Superior temporal gyrus (tissue), 1 donor: ENCODE data around the gene GOSR2.
"Not testable (repeated sequence)": the region's sequence is repeated elsewhere in the genome, so short reads cannot be mapped to it uniquely, and the experiment has no call there.

Source experiments
- DNase-seq: peaks from one replicate; pipeline ENCODE4 v3.0.0-alpha.2; 2016; ENCODE audit errors: extremely low spot score

The GOSR2 gene

GRCh38 chr17:46964315-46965265 is 41.6 kb downstream of the GOSR2 start:
- no peak for DNase-seq

GRCh38 chr17:46968224-46968834 is 45.4 kb downstream of the GOSR2 start:
- no peak for DNase-seq

DNA sequence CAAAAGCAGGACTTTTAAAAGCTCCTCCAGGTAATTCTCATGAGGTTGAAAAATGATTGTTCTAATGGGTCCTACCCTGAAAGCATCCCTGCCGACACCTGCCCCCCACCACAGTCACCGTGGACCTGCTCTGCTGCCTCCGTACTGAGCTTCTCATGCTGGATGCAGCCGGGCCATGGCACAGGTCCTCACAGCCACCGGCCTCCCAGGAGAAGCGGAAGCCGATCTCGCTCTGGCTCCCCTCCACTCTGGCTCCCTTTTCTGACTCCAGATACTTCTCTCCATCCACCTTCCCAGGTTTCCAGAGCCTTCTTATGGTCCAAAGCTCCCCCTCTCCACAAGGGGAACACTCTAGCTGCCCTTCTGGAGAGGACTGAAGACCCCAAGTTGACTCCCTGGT is 45.9 kb downstream of the GOSR2 start:
- no peak for DNase-seq

DNA sequence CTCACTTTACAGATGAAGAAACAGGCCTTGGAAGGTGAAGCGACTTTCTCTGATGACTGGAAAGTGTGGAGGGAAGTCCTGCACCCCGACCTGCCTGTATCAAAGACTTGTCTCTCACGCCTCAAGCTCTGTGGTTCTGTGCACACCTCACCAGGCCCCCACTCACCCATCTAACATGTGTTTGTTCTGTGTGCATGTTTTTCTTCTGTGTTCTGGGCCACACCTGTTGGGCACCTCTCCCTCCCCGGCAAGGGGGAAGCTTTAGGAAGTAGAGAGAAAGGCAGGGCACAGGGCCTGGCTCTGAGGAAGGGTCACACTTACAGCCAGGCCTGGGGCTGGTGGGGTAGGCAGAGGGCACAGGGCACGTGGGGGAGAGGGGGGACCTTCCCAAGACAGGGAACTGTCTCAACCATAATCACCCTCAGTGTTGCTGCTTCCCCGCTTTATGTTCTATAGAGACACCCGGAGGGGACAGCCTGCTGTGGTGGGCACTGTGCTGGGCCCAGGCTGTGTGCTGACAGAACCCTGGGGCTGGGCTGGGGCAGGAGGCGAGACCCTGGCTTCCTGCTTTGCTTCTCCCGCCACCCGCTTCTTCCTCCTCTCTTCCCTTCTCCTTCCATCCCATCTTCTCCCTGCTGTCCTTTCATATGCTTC is 48.8 kb downstream of the GOSR2 start:
- no peak for DNase-seq

DNA sequence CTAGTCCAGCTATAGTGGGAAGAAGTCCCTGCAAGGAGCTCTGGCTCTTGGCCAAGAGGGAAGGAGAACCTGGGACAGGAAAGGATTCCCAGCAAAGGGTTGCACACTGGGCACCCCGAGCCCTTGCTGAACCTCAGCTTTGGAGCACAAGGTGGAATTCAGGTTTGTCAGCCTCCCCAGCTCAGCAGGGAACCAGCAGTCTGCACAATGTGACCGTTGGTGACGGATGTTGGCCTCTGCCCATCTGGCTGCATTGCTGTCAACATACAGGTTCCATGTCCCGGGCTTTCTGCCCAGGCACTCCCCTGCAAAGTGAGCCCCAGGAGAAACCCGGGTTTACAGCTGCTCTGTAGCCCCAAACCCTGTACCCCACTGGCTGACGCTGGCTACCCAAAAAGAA is 49.4 kb downstream of the GOSR2 start:
- no peak for DNase-seq

DNA sequence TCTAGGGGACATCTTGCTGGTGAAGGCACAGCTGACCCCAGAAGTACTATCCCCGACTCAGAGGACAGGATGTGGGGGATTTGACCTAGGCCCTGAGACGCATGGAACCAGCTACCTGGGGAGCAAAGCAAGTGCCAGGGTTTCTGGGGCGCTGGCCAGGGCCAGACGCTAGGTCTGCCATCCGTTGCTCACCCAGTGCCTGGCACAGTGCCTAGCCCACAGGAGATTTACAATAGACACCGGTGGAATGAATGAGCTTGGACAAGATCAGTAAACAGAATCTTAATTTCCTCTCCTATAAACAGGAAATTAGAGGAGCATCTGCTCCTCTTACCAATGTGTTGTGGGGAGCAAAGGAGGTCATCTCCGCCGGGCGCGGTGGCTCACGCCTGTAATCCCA is 51.1 kb downstream of the GOSR2 start:
- DNase-seq = no peak

DNA sequence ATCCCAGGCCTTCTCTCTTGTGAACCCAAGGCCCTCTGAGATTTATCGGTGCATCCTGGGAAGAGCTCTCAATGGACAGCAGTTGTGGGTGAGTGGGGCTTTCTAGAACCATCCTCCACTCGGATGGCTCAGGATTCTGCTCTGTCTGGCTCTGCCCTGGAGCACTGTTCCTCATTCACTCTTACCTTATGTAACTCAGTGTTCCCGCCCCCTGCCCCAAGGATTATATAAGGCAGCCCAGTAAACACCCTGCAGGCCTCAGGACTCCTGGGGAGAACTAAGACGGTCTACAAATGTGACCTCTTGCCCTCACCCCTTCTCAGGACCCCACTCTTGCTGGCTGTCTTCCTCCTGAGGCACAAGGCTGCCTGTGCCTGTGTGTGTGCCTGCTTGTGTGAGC is 52.3 kb downstream of the GOSR2 start:
- DNase-seq = no peak

GRCh38 chr17:46976626-46977270 is 53.8 kb downstream of the GOSR2 start:
- DNase-seq = no peak

DNA sequence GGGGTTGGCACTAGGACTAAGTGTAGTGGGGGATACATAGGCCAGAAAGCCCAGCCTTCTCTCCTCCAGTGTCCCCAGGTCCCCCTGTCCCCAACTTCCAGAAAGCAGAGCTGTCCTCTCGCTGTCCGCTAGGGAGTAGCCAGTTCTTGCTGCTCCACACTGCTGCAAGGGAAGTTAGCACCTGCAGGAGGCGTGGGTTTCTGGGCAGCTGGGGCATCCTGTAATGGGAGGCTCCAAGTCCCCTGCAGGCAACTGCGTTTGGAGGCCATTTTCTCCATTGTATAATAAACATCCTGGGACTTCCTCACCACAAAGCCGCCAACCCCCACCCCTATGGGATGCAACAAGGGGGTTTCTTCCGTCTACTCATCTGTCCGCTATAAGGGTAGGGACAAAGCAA is 54.4 kb downstream of the GOSR2 start:
- DNase-seq = no peak

DNA sequence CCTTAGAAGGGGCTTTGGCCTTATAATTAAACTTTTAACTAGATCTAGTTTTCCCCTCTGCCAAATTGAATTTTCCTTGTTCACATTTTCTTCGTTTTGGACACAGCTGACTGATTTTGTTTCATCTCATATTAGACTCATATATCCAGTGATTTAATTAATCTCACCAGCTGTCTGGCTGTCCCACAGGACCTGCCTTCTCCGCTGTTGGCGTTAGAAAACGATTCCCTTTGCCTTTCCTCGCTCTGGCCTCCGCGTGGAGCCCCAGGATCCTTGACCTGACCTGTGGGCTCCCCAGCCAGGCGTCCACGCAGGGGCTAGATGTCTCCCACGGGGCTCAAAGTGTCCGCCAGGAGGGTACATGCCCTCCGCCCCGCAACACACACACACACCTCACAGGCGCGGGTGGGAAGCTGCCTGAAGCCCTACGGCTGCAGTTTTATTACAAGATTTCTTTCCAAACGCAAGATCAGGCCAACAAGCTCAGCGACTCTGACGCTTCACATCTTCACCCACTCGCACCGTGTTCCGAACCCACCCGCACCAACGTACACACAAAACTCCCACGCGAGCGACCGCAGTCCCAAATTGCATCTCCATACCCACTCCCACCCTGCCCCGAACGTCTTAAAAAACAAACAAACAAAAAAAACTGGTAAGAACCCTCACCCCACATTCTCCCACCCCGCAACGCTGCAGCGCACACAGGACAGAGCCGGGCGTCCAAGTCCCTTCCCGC is 55.0 kb downstream of the GOSR2 start:
- no peak for DNase-seq

GRCh38 chr17:46978489-46979146 is 55.7 kb downstream of the GOSR2 start:
- DNase-seq = no peak

DNA sequence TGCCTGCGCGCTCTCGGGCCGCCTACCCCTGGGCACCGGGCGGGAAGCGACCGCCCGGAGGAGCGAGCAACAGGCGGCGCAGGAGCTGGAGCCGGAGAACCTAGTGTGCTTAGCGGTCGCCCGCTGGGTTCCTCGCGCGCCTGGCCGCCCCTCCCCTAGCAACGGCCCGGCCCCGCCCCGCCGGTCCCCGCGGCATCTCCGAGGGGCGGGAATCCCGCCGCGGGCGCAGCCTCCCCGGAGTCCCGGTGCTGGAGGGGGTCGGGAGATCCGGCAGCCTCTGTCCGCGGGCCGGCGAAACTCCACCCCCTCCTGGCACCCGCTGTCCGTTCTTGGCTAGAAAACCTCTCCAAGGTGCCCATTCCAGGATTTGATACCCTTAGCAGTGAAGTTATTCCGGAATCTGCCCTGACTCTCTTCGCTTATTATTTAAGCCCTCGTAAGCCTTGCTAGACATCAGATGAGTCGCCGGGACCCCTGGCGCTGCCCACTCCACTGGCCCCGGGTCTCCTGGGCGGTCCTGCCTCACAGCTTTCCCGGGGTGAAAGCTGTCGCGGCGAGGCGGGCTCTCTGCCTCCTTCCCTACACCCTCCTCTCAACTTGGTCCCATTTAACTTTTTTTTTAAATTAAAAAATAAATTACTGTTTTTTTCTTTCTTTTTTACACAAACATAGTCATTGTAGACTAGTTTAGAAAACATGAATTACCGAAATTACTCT is 56.3 kb downstream of the GOSR2 start, which contains the start of gene RPRML:
TSS of gene RPRML (minus strand) at position 107 of the 717 bp plus-strand sequence. CDS start 246 bp downstream, outside the sequence.
- DNase-seq = no peak

DNA sequence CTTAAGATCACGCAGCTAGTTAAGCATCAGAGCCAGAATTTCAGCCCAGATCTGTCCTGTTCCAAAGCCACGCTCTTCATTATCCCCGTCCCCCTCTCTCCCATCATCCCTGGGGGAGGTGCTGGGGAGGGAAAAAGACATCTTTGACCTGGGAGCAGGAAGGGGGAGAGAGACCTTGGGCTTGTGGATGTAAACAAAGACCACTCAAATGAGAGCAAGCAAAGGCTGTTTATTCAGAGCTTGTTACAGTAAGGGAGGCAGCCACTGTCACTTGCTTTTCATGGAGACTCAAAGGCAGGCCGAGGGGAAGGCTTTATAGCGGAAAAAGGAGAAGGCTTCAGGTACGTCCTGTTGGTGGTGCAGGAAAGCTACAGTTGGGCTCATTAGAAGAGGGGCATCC is 59.6 kb downstream of the GOSR2 start:
- no peak for DNase-seq

- no peak for DNase-seq
Measured at GRCh38 chr17:46983782-46984181, 60.8 kb downstream of the GOSR2 start.

- no peak for DNase-seq
Measured at GRCh38 chr17:46984341-46984740, 61.4 kb downstream of the GOSR2 start.

DNA sequence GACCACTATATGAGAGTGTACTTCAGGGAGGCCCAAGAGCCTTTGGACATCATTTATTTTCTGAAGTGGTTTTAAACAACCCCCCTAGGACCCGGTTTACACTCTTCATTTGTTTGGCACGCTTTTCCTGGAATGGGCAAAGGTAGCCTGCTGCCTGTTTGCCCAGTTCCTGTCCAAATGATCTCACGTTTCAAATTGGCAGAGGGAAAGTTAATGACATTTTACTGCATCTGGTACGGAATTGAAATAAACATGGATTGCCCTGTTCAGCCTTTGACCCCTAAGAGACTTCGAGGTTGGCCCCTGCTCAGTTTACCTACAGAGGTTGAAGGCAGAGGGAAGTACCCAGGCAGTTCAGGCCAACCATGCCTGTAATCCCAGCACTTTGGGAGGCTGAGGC is 61.9 kb downstream of the GOSR2 start:
- DNase-seq = no peak

DNA sequence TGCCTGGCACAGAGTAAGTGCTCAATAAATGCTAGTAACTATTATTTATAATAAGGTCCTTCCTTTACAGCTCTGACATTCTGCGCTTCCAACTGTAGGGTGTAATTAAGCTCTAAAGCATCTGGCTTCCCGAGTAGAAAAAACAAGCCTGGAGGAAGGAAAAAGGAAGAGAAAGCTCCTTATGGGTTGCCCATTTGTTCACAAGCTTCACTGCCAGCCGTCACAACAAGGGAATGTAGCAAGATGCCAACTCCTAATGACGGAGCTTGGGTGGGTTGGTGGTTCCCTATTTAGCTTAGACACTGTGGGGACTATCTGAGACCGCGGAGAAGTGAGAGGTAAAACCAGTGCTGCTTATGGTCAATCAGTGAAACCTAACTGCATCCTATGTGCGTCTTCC is 63.4 kb downstream of the GOSR2 start:
- DNase-seq = no peak

GRCh38 chr17:46987927-46988326 is 65.0 kb downstream of the GOSR2 start:
- DNase-seq = not testable (repeated sequence)

- no peak for DNase-seq
Measured at GRCh38 chr17:46989637-46990431, 66.9 kb downstream of the GOSR2 start.
